Fibroblast of pulmonary artery (primary cell): ENCODE measurements around the gene RFNG.

Source experiments
- DNase-seq: peaks from one replicate; pipeline ENCODE4 v3.0.0-alpha.2; 2010; ENCODE audit warnings: low read depth
- H3K4me3 ChIP-seq: replicated peaks from 2 replicates; pipeline ENCODE4 v1.5.1; 2011; ENCODE audit warnings: low read depth, mild to moderate bottlenecking, control low read depth, low read length, moderate library complexity
- CTCF ChIP-seq: IDR thresholded peaks from 2 replicates; pipeline ENCODE4 v1.5.1; 2011; ENCODE audit warnings: mild to moderate bottlenecking, control low read depth, low read length, inconsistent platforms; ENCODE audit errors: missing control alignments

Gene RFNG

GRCh38 chr17:82014971-82015310 lies 36.7 kb downstream of the RFNG start:
- no peak for TF ChIP-seq CTCF
- no peak for DNase-seq

DNA sequence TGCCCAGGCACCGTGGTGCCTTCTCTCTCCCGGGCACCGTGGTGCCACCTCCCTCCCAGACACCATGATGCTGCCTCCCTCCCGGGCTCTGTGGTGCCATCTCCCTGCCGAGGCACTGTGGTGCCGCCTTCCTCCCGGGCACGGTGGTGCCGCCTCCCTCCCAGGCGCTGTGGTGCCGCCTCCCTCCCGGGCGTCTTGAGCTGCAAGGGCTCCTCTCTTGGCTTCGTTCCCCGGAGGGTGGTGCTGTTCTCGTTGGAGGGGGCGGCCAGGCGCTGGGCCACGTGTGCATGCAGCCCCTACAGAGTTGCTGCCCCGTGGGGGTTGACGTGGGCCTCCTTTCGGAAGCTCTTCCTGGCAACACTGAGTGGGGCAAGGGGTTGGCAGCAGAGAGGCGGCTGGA lies 37.2 kb downstream of the RFNG start:
- no peak for TF ChIP-seq CTCF
- no peak for DNase-seq
- H3K4me3 ChIP-seq, result no peak overlapping the region

More at GRCh38 chr17:82014971-82015310, 36.7 kb downstream of the RFNG start:
- H3K4me3 ChIP-seq, result no peak overlapping the region

GRCh38 chr17:82013772-82014321 lies 37.8 kb downstream of the RFNG start:
- TF ChIP-seq CTCF, result no peak
- DNase-seq, result no peak
- H3K4me3 ChIP-seq, result no peak overlapping the region

DNA sequence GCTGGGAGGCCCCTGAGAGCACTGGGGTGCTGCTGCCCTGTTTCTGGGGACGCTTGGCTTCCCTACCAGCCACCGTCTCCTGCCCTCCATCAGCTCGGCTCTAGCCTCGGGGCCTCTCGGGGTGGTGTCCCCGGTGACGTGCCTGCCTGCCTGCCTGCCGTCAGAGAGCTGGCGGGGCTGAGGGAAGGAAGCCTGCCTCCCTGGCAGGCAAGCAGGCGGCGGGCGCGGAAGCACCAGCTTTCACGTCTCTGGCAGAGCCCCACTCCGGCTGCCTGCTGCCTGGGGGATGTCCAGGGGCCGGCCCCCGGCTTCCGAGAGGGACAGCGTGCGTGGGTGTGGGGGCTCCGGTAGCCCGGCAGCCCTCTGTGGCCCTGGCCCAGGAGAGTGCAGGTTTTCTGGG lies 38.3 kb downstream of the RFNG start:
- no peak for DNase-seq
- no peak for TF ChIP-seq CTCF
- H3K4me3 ChIP-seq, result no peak overlapping the region

GRCh38 chr17:82012640-82013295 lies 38.8 kb downstream of the RFNG start:
- TF ChIP-seq CTCF, result no peak
- DNase-seq, result no peak
- H3K4me3 ChIP-seq, result no peak overlapping the region

DNA sequence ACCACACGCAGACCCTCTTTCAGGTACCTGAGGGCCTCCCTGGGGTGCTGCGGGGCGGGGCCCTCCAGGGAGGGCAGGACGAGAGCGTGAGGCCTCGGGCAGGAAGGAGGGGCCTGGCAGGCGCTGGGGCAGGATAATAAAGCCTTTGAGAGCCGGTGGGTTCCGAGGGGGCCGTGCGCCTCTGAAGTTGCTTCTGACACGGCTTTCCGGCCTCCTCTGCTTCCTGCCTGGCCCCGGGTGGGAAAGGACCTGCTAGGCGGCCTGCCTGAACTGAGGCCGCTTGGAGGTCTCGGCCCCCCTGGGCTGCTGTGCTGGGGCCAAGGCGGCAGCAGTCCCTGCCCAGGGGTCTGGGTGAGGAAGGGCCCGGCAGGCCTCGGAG lies 39.4 kb downstream of the RFNG start:
- no peak for DNase-seq
- no peak overlapping the region for H3K4me3 ChIP-seq
- TF ChIP-seq CTCF, result no peak

GRCh38 chr17:82011617-82012187 lies 39.9 kb downstream of the RFNG start:
- no peak overlapping the region for H3K4me3 ChIP-seq
- DNase-seq, result no peak
- TF ChIP-seq CTCF, result no peak
